GM19438 (cell line): ENCODE results near the gene ZNF611.
"Not testable (repeated sequence)": the region's sequence is repeated elsewhere in the genome, so short reads cannot be mapped to it uniquely, and the experiment has no call there.

ENCODE experiments used
- ATAC-seq: cut with Tn5 transposase; IDR thresholded peaks from one replicate; pipeline ENCODE4 v1.9.1; 2021; ENCODE audit warnings: low read depth; ENCODE audit not compliant: unreplicated experiment

The ZNF611 gene

GRCh38 chr19:52687684-52688083, 47.2 kb downstream of the ZNF611 start:
- ATAC-seq, result no peak

GRCh38 chr19:52685811-52686210, 49.0 kb downstream of the ZNF611 start:
- ATAC-seq, result no peak

GRCh38 chr19:52681216-52681615, 53.6 kb downstream of the ZNF611 start:
- not testable (repeated sequence) for ATAC-seq

- no peak for ATAC-seq
These were observed 55.2 kb downstream of the ZNF611 start for GRCh38 chr19:52679598-52679997.

GRCh38 chr19:52675239-52675638, 59.6 kb downstream of the ZNF611 start:
- not testable (repeated sequence) for ATAC-seq

- no peak for ATAC-seq
These were observed 61.8 kb downstream of the ZNF611 start for GRCh38 chr19:52673014-52673413.

- no peak for ATAC-seq
These were observed 64.8 kb downstream of the ZNF611 start for GRCh38 chr19:52670046-52670445.

- no peak for ATAC-seq
These were observed 65.3 kb downstream of the ZNF611 start for GRCh38 chr19:52669586-52669985.

GRCh38 chr19:52667972-52668371, 66.9 kb downstream of the ZNF611 start:
- no peak for ATAC-seq

GRCh38 chr19:52666506-52666905, 68.3 kb downstream of the ZNF611 start:
- ATAC-seq, result no peak

GRCh38 chr19:52665529-52665928, 69.3 kb downstream of the ZNF611 start:
- ATAC-seq, result no peak

- no peak for ATAC-seq
These were observed 69.8 kb downstream of the ZNF611 start for GRCh38 chr19:52665027-52665426.

GRCh38 chr19:52664461-52664860, 70.4 kb downstream of the ZNF611 start:
- ATAC-seq, result no peak

GRCh38 chr19:52662631-52663030, 72.2 kb downstream of the ZNF611 start:
- no peak for ATAC-seq

GRCh38 chr19:52660981-52661380, 73.9 kb downstream of the ZNF611 start:
- ATAC-seq, result no peak

GRCh38 chr19:52659013-52659412, 75.8 kb downstream of the ZNF611 start:
- no peak for ATAC-seq

GRCh38 chr19:52658595-52658994, 76.2 kb downstream of the ZNF611 start:
- ATAC-seq, result no peak

GRCh38 chr19:52653161-52653560, 81.7 kb downstream of the ZNF611 start:
- no peak for ATAC-seq
